Articular chondrocyte of knee joint (primary cell): ENCODE measurements around the gene FCAMR. TPM values are rescaled to one million over a fixed set of nuclear protein-coding genes. Genes with fewer than 3 reads are reported as not detected.

Experiments used
- total RNA-seq: library from RNA; depleted of rRNA; stranded (reverse); fragments of >200 nt; gene quantifications from 2 replicates; pipeline ENCODE4 v1.2.3, GENCODE V29; 2012

FCAMR gene
- total RNA-seq = not detected in 2 replicates

DNA sequence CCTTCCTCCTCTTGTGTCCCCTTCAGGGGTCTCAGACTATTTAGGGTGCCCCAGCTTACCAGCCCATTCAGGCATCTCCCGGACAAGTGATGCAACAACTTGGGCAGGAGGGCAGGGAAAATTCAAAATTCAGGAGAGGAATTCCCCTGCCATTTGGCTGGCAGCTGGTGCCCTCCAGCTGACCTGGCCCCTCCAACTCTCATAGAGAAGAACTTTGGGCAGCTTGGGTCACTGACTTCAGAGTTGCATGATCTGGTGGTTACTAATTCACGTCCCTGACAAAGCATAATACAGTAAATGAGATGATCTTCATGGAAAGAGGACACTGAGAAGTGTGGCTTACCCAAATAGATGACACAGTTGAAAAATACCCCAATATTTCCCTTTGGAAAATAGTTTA lies at the start of gene FCAMR:
FCAMR (minus strand) TSS at position 15 of the 400 bp plus-strand sequence. CDS start 335 bp downstream, outside the sequence.

DNA sequence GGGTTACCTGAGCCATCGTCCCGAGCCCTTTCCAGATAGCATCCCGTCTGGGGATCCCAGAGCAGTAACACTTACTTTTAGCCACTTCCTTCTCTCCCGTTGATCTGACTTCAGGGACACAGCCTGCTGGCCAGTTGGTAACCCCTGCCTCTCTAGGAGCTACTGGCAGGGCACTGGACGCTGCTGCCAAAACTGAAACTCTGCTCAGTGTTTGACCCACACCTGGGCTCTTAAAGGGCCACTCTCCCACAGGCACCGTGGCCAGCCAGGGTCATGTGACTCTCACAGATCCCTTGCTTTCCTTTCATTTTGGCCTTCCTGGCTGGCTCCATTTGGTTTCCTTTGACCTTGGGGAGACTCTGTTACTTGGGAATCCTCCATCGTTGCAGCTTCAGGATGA lies 24.0 kb downstream of the FCAMR start, which contains the start of gene PIGR:
PIGR (minus strand) TSS at position 206 of the 400 bp plus-strand sequence. CDS start 5,935 bp downstream, outside the sequence.

GRCh38 chr1:206921772-206922265 lies 48.4 kb downstream of the FCAMR start, which contains the start of gene FCMR:
FCMR (minus strand) TSS chr1:206921941; CDS start chr1:206921854, 87 bp downstream.

Other genes starting within 250 kb of the FCAMR start
- not detected in 2 replicates for gene IL19, start 199.7 kb downstream of the FCAMR start, total RNA-seq
- gene IL10, start 198.0 kb downstream of the FCAMR start, total RNA-seq = 0.26 and 0.54 TPM in 2 replicates
- not detected in 2 replicates for gene IL20, start 104.8 kb downstream of the FCAMR start, total RNA-seq
- not detected in 2 replicates for gene IL24, start 73.0 kb downstream of the FCAMR start, total RNA-seq
- gene FCMR, start 48.5 kb downstream of the FCAMR start, total RNA-seq = 0.65 TPM in 1 of 2 replicates, not detected in the other
- not detected in 2 replicates for gene PIGR, start 24.0 kb downstream of the FCAMR start, total RNA-seq
- 0.13 TPM in 1 of 2 replicates, not detected in the other for gene C1orf116, start 62.3 kb upstream of the FCAMR start, total RNA-seq
- 11.7 and 12.3 TPM in 2 replicates for gene YOD1, start 80.7 kb upstream of the FCAMR start, total RNA-seq
- gene PFKFB2, start 82.8 kb upstream of the FCAMR start, total RNA-seq = 10.2 and 15.8 TPM in 2 replicates
- not detected in 2 replicates for gene C4BPB, start 118.4 kb upstream of the FCAMR start, total RNA-seq
- not detected in 2 replicates for gene C4BPA, start 133.8 kb upstream of the FCAMR start, total RNA-seq